Measurements from ENCODE around the gene TSPAN10. TPM values are rescaled to one million over a fixed set of nuclear protein-coding genes. Genes with fewer than 3 reads are reported as not detected.
A peak's percentile ranks its signal among the peaks of the same experiment; 100 is the strongest.
"Not testable (repeated sequence)": the region's sequence is repeated elsewhere in the genome, so short reads cannot be mapped to it uniquely, and the experiment has no call there.

The TSPAN10 gene
- total RNA-seq, 1 experiment from 2014 or later: 3.5 TPM

- H2AFZ ChIP-seq (ENCODE audit: low read length); H3K9ac ChIP-seq (ENCODE audit: low read length); H3K79me2 ChIP-seq (ENCODE audit: low read length); H3K9me3 ChIP-seq (ENCODE audit: low read length); H3K4me3 ChIP-seq (ENCODE audit: low read length); H3F3A ChIP-seq (ENCODE audit: low read length, unreplicated experiment); POLR2A ChIA-PET (ENCODE audit: unreplicated experiment); H3K27me3 ChIP-seq (ENCODE audit: low read length); H3K9me2 ChIP-seq (replicated peaks; ENCODE audit: low read length); BruUV-seq (replicated peaks); H4K20me1 ChIP-seq (ENCODE audit: low read length); ATAC-seq; intact Hi-C loops (cut with micrococcal nuclease); H3K4me1 ChIP-seq (ENCODE audit: insufficient read depth, low read length); H3K4me2 ChIP-seq (ENCODE audit: low read length); H3K27ac ChIP-seq (ENCODE audit: low read length): not testable (repeated sequence)
- DNase-seq: peak; percentile 43
- peaks cover 24% of the 10 kb centered on the region; the same call in 1 of the 2 replicates for H3K36me3 ChIP-seq (ENCODE audit: low read depth, low read length)
- TF ChIP-seq CTCF (conservative IDR thresholded peaks at IDR 0.05; ENCODE audit: low read depth, low read length): peak; percentile 44; the same call in 1 of the 2 replicates
- CTCF ChIA-PET: interaction anchor here (0.5 kb wide), 1 partner anchor 183 kb away, joined by 4 read pairs; no protein-coding TSS in a partner anchor
Measured at GRCh38 chr17:81675515-81676221, 38.7 kb downstream of the TSPAN10 start.

- H3K4me1 ChIP-seq (ENCODE audit: insufficient read depth, low read length): no peaks in the 10 kb centered on the region
- no peak overlapping the region for H2AFZ ChIP-seq (ENCODE audit: low read length)
- intact Hi-C loops (cut with micrococcal nuclease): no loop called here
- H3K9me2 ChIP-seq (replicated peaks; ENCODE audit: low read length): no peaks in the 10 kb centered on the region
- H3K4me3 ChIP-seq (ENCODE audit: low read length): no peak overlapping the region
- no peak overlapping the region for H3K27ac ChIP-seq (ENCODE audit: low read length)
- ATAC-seq (no peak), DNase-seq (no peak)
- H3K79me2 ChIP-seq (ENCODE audit: low read length): peaks cover 12% of the 10 kb centered on the region
- ChIA-PET CTCF (no interaction called here), POLR2A (ENCODE audit: unreplicated experiment) (no interaction called here)
- peaks cover 18% of the 10 kb centered on the region; the same call in 1 of the 2 replicates for H3K36me3 ChIP-seq (ENCODE audit: low read depth, low read length)
- H3K9ac ChIP-seq (ENCODE audit: low read length): no peak overlapping the region
- no peaks in the 10 kb centered on the region for H3F3A ChIP-seq (ENCODE audit: low read length, unreplicated experiment)
- H3K9me3 ChIP-seq (ENCODE audit: low read length): no peaks in the 10 kb centered on the region
- no peaks in the 10 kb centered on the region for H3K27me3 ChIP-seq (ENCODE audit: low read length)
- H3K4me2 ChIP-seq (ENCODE audit: low read length): no peak overlapping the region
- no peak for TF ChIP-seq EZH2 (IDR thresholded peaks at IDR 0.05; ENCODE audit: low read length, unreplicated experiment)
- H4K20me1 ChIP-seq (ENCODE audit: low read length): no peaks in the 10 kb centered on the region
- no TSS peak for BruUV-seq (replicated peaks)
Measured at GRCh38 chr17:81676906-81677305, 39.9 kb downstream of the TSPAN10 start.

- Histone ChIP-seq H3K9me3 (ENCODE audit: low read length) (no peaks in the 10 kb centered on the region), H3K27ac (ENCODE audit: low read length) (no peak overlapping the region), H3K4me1 (ENCODE audit: insufficient read depth, low read length) (peaks cover 12% of the 10 kb centered on the region), H3K9me2 (replicated peaks; ENCODE audit: low read length) (no peaks in the 10 kb centered on the region), H4K20me1 (ENCODE audit: low read length) (peaks cover 6% of the 10 kb centered on the region), H3K9ac (ENCODE audit: low read length) (no peak overlapping the region), H3F3A (ENCODE audit: low read length, unreplicated experiment) (peaks cover 5% of the 10 kb centered on the region), H3K4me3 (ENCODE audit: low read length) (no peak overlapping the region), H3K79me2 (ENCODE audit: low read length) (peaks cover 41% of the 10 kb centered on the region), H3K36me3 (ENCODE audit: low read depth, low read length) (0 out of 2 replicates have a peak, but pooled peaks cover 4% of the 10 kb centered on the region), H3K4me2 (ENCODE audit: low read length) (no peak overlapping the region), H3K27me3 (ENCODE audit: low read length) (no peaks in the 10 kb centered on the region), H2AFZ (ENCODE audit: low read length) (no peak overlapping the region)
- no peak for TF ChIP-seq CTCF (conservative IDR thresholded peaks at IDR 0.05; ENCODE audit: low read depth, low read length)
- TF ChIP-seq EZH2phosphoT487 (IDR thresholded peaks at IDR 0.05; ENCODE audit: borderline replicate concordance, low read length): no peak
- DNase-seq (no peak), ATAC-seq (no peak)
- intact Hi-C loops (cut with micrococcal nuclease): no loop called here
- no TSS peak for BruUV-seq (replicated peaks)
- ChIA-PET CTCF (no interaction called here), POLR2A (ENCODE audit: unreplicated experiment) (no interaction called here)
Measured at GRCh38 chr17:81680150-81680549, 43.2 kb downstream of the TSPAN10 start.

All from PC-3 (cell line).